Measurements from ENCODE around the gene MYH10.

Gene MYH10

GRCh38 chr17:8630227-8630801 lies at the start of gene MYH10 (continued):
- TF ChIP-seq ZIC2 (tag by site-specific recombination; IDR thresholded peaks at IDR 0.05) (peak; percentile 59), ZNF223 (tag by site-specific recombination; IDR thresholded peaks at IDR 0.05) (peak; percentile 66), PRDM4 (tag by site-specific recombination; IDR thresholded peaks at IDR 0.05) (no peak), GLIS1 (tag by site-specific recombination; IDR thresholded peaks at IDR 0.05) (peak; percentile 75), ZNF629 (tag by site-specific recombination; IDR thresholded peaks at IDR 0.05) (no peak), ZSCAN16 (tag by site-specific recombination; IDR thresholded peaks at IDR 0.05) (no peak), ZNF777 (tag by site-specific recombination; IDR thresholded peaks at IDR 0.05; ENCODE audit: borderline replicate concordance) (no peak), ZNF501 (tag by site-specific recombination; IDR thresholded peaks at IDR 0.05) (peak; percentile 78), KLF16 (tag by site-specific recombination; IDR thresholded peaks at IDR 0.05) (peak; percentile 52; the same call in 1 of the 2 replicates), GLIS2 (tag by site-specific recombination; IDR thresholded peaks at IDR 0.05) (peak; percentile 25; the same call in 1 of the 2 replicates), ZNF529 (tag by site-specific recombination; IDR thresholded peaks at IDR 0.05; ENCODE audit: insufficient replicate concordance) (no peak), HOXA7 (CRISPR knock-in tag; IDR thresholded peaks at IDR 0.05; ENCODE audit: borderline replicate concordance) (no peak), ZNF544 (tag by site-specific recombination; IDR thresholded peaks at IDR 0.05) (no peak), ZBTB20 (tag by site-specific recombination; IDR thresholded peaks at IDR 0.05) (peak; percentile 85), KLF1 (tag by site-specific recombination; IDR thresholded peaks at IDR 0.05) (no peak), ZNF626 (tag by site-specific recombination; IDR thresholded peaks at IDR 0.05) (no peak), OSR2 (tag by site-specific recombination; IDR thresholded peaks at IDR 0.05) (no peak), ZFP69B (tag by site-specific recombination; IDR thresholded peaks at IDR 0.05) (no peak), ZNF362 (tag by site-specific recombination; IDR thresholded peaks at IDR 0.05) (no peak), ZNF350 (tag by site-specific recombination; IDR thresholded peaks at IDR 0.05) (no peak), ZNF621 (tag by site-specific recombination; IDR thresholded peaks at IDR 0.05) (no peak), BCL11A (tag by site-specific recombination; IDR thresholded peaks at IDR 0.05; ENCODE audit: low read depth) (no peak), CTCF (tag by site-specific recombination; IDR thresholded peaks at IDR 0.05) (peak; percentile 68), ZNF311 (tag by site-specific recombination; IDR thresholded peaks at IDR 0.05; ENCODE audit: borderline replicate concordance) (no peak), ZBTB17 (tag by site-specific recombination; IDR thresholded peaks at IDR 0.05) (no peak), ZNF169 (tag by site-specific recombination; IDR thresholded peaks at IDR 0.05) (no peak), ZBTB6 (tag by site-specific recombination; IDR thresholded peaks at IDR 0.05) (no peak), MYNN (tag by site-specific recombination; IDR thresholded peaks at IDR 0.05; ENCODE audit: borderline replicate concordance) (no peak), KLF7 (tag by site-specific recombination; IDR thresholded peaks at IDR 0.05; ENCODE audit: borderline replicate concordance) (peak; percentile 52; the same call in 1 of the 2 replicates), ZNF341 (tag by site-specific recombination; IDR thresholded peaks at IDR 0.05; ENCODE audit: low read depth) (no peak), ZNF335 (tag by site-specific recombination; conservative IDR thresholded peaks at IDR 0.05) (peak; percentile 84), ZNF600 (tag by site-specific recombination; IDR thresholded peaks at IDR 0.05) (no peak), ZBTB26 (tag by site-specific recombination; optimal IDR thresholded peaks at IDR 0.05) (peak; percentile 39), SETDB1 (IDR thresholded peaks at IDR 0.05; ENCODE audit: insufficient read length, low read length) (no peak)
